ENCODE data around the gene MORC4.

Gene MORC4

GRCh38 chrX:106954041-106954440 lies 46.0 kb downstream of the MORC4 start:
- in situ Hi-C loops (cut with MboI; ENCODE audit: low sequenced_read_pairs) = no loop called here

GRCh38 chrX:106952988-106953387 lies 47.0 kb downstream of the MORC4 start:
- in situ Hi-C loops (cut with MboI; ENCODE audit: low sequenced_read_pairs) = no loop called here

- in situ Hi-C loops (cut with MboI; ENCODE audit: low sequenced_read_pairs) = no loop called here
Observed at GRCh38 chrX:106952538-106952937, 47.5 kb downstream of the MORC4 start.

- in situ Hi-C loops (cut with MboI; ENCODE audit: low sequenced_read_pairs) = no loop called here
Observed at GRCh38 chrX:106952089-106952488, 47.9 kb downstream of the MORC4 start.

GRCh38 chrX:106951230-106951629 lies 48.8 kb downstream of the MORC4 start:
- in situ Hi-C loops (cut with MboI; ENCODE audit: low sequenced_read_pairs) = no loop called here

- in situ Hi-C loops (cut with MboI; ENCODE audit: low sequenced_read_pairs) = no loop called here
Observed at GRCh38 chrX:106950381-106950780, 49.6 kb downstream of the MORC4 start.

- in situ Hi-C loops (cut with MboI; ENCODE audit: low sequenced_read_pairs) = no loop called here
Observed at GRCh38 chrX:106949366-106949765, 50.6 kb downstream of the MORC4 start.

GRCh38 chrX:106948641-106949040 lies 51.4 kb downstream of the MORC4 start:
- in situ Hi-C loops (cut with MboI; ENCODE audit: low sequenced_read_pairs) = no loop called here

GRCh38 chrX:106946464-106946863 lies 53.5 kb downstream of the MORC4 start:
- in situ Hi-C loops (cut with MboI; ENCODE audit: low sequenced_read_pairs) = no loop called here

GRCh38 chrX:106940068-106940467 lies 59.9 kb downstream of the MORC4 start:
- in situ Hi-C loops (cut with MboI; ENCODE audit: low sequenced_read_pairs) = no loop called here

- in situ Hi-C loops (cut with MboI; ENCODE audit: low sequenced_read_pairs) = no loop called here
Observed at GRCh38 chrX:106939566-106939965, 60.4 kb downstream of the MORC4 start.

- in situ Hi-C loops (cut with MboI; ENCODE audit: low sequenced_read_pairs) = no loop called here
Observed at GRCh38 chrX:106936246-106936645, 63.8 kb downstream of the MORC4 start.

- in situ Hi-C loops (cut with MboI; ENCODE audit: low sequenced_read_pairs) = no loop called here
Observed at GRCh38 chrX:106935175-106935574, 64.8 kb downstream of the MORC4 start.

- in situ Hi-C loops (cut with MboI; ENCODE audit: low sequenced_read_pairs) = no loop called here
Observed at GRCh38 chrX:106933538-106933961, 66.5 kb downstream of the MORC4 start.

- in situ Hi-C loops (cut with MboI; ENCODE audit: low sequenced_read_pairs) = no loop called here
Observed at GRCh38 chrX:106932960-106933537, 67.0 kb downstream of the MORC4 start.

GRCh38 chrX:106932492-106932923 lies 67.5 kb downstream of the MORC4 start:
- in situ Hi-C loops (cut with MboI; ENCODE audit: low sequenced_read_pairs) = no loop called here

- in situ Hi-C loops (cut with MboI; ENCODE audit: low sequenced_read_pairs) = no loop called here
Observed at GRCh38 chrX:106931831-106932491, 68.1 kb downstream of the MORC4 start.

- in situ Hi-C loops (cut with MboI; ENCODE audit: low sequenced_read_pairs) = no loop called here
Observed at GRCh38 chrX:106928227-106928626, 71.8 kb downstream of the MORC4 start.

- in situ Hi-C loops (cut with MboI; ENCODE audit: low sequenced_read_pairs) = no loop called here
Observed at GRCh38 chrX:106927700-106928099, 72.3 kb downstream of the MORC4 start.

- in situ Hi-C loops (cut with MboI; ENCODE audit: low sequenced_read_pairs) = no loop called here
Observed at GRCh38 chrX:106927023-106927422, 73.0 kb downstream of the MORC4 start.

- in situ Hi-C loops (cut with MboI; ENCODE audit: low sequenced_read_pairs) = no loop called here
Observed at GRCh38 chrX:106921637-106922036, 78.4 kb downstream of the MORC4 start.

- in situ Hi-C loops (cut with MboI; ENCODE audit: low sequenced_read_pairs) = no loop called here
Observed at GRCh38 chrX:106919932-106920452, 80.0 kb downstream of the MORC4 start, which contains the start of gene CLDN2. CLDN2 (plus strand) TSS chrX:106920402; CDS start chrX:106928229, 7,827 bp downstream.

Data from HL-60/S4 treated with retinoic acid at 250 ng/mL for 4 days and 3 days (cell line).